ENCODE measurements around the gene MED16. TPM values are rescaled to one million over a fixed set of nuclear protein-coding genes. Genes with fewer than 3 reads are reported as not detected.
"Not testable (repeated sequence)": the region's sequence is repeated elsewhere in the genome, so short reads cannot be mapped to it uniquely, and the experiment has no call there.

Gene MED16
- polyA plus RNA-seq, 2 donors, result 33.0 to 46.2 TPM

DNA sequence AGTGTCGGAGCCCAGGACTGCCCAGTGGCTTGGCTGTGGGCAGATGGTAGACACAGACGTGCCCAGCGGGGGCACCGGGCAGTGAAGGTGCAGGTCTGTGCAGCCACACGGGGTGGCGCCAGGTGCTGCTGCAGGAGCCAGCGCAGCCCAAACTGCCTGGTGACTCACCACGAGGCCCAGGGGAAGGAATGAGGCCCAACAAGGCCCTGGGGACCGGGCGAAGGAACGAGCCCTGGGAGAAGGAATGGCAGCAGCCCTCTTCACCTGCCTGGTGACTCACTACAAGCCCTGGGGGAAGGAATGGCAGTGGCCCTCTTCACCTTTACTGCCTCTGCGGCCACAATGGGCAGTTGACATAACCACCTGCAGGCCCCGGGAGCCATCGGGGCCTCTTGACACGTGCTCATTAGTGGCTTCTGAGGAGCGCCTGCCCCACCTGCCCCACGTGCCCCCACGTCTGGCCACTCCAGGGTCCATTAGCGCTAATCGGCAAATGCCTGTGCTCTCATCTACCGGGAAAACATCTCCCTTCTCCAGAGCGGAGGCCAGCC, 9.3 kb downstream of the MED16 start:
- Histone ChIP-seq H3K27ac (ENCODE audit: low read depth in 2 of 2, low read length in 1 of 2) (no peak overlapping the region), H3K27me3 (ENCODE audit: control insufficient read depth in 1 of 2, insufficient read depth in 2 of 2, low read length in 2 of 2) (no peaks in the 10 kb centered on the region), H3K4me3 (ENCODE audit: low read depth in 1 of 2, low read length in 2 of 2) (no peak overlapping the region), H3K4me1 (ENCODE audit: control insufficient read depth in 2 of 2, insufficient read depth in 2 of 2, low read length in 1 of 2) (peaks cover 0 to 3% of the 10 kb centered on the region in 2 donors), H3K36me3 (ENCODE audit: control insufficient read depth in 2 of 2, insufficient read depth in 2 of 2, low read length in 1 of 2) (peaks cover 5 to 68% of the 10 kb centered on the region in 2 donors), H3K9me3 (ENCODE audit: control insufficient read depth in 2 of 2, insufficient read depth in 1 of 2, low read depth in 1 of 2, low read length in 1 of 2) (no peaks in the 10 kb centered on the region)
- 76 to 80% methylated on average over 18 to 22 of the region's 22 CpGs for WGBS, 2 donors

DNA sequence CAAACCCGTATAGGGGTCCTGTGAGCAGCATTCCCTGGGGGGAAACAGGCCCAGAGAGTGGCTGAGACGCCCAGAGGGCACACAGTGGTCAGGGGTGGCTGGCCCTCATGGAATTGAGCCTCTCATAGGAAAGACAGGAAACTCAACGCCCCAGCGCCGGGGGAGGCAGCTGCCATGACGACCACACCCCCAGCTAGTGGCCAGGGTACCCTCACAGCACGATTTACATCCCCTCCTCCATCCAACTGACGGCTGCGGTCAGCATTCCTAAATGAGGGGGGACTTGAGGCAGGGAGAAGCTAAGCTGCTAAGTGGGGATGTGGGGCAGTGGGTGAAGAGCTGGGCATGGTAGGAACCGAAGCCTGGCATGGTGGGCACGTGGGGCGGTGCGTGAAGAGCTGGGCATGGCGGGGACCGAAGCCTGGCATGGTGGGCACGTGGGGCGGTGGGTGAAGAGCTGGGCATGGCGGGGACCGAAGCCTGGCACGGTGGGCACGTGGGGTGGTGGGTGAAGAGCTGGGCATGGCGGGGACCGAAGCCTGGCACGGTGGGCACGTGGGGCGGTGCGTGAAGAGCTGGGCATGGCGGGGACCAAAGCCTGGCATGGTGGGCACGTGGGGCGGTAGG, 10.0 kb downstream of the MED16 start:
- Histone ChIP-seq H3K27me3 (ENCODE audit: control insufficient read depth in 1 of 2, insufficient read depth in 2 of 2, low read length in 2 of 2) (no peaks in the 10 kb centered on the region), H3K4me1 (ENCODE audit: control insufficient read depth in 2 of 2, insufficient read depth in 2 of 2, low read length in 1 of 2) (peaks cover 0 to 3% of the 10 kb centered on the region in 2 donors), H3K9me3 (ENCODE audit: control insufficient read depth in 2 of 2, insufficient read depth in 1 of 2, low read depth in 1 of 2, low read length in 1 of 2) (no peaks in the 10 kb centered on the region), H3K36me3 (ENCODE audit: control insufficient read depth in 2 of 2, insufficient read depth in 2 of 2, low read length in 1 of 2) (peaks cover 5 to 64% of the 10 kb centered on the region in 2 donors), H3K27ac (ENCODE audit: low read depth in 2 of 2, low read length in 1 of 2) (no peak overlapping the region), H3K4me3 (ENCODE audit: low read depth in 1 of 2, low read length in 2 of 2) (no peak overlapping the region)
- WGBS, 2 donors, result 95 to 97% methylated on average over 16 to 29 of the region's 30 CpGs

DNA sequence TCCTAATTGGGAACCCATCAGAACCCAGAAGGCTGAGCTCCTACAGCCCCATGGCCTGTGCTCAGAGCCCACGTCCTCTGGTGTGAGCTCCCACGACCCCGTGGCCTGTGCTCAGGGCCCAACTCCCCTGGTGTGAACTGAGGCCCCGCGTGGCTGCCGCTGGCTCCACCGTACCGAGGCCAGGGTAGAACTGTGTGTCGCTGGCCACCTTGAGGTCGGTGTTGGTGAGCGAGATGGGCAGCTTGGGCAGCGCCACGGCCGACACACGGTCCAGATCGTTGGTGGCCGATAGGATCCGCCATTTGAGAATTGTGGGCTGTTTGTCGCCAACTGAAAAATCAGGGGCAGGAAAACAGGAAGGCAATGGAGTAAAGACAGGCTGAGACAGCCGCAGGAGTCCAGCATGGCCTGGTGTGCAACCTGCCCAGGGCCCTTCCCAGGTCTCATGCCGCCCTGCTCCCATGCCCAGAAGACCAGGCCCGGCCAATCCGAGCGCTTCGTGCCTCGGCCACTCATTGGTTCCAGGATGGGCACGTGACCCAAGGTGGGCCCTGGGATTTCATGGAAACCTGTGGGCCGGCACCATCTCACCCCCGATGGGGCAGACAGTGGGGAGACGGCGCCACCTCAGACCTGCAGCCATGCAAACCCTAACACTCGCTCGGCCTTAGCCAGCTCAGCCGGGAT, 11.5 kb downstream of the MED16 start:
- peaks cover 0 to 3% of the 10 kb centered on the region in 2 donors for H3K4me1 ChIP-seq (ENCODE audit: control insufficient read depth in 2 of 2, insufficient read depth in 2 of 2, low read length in 1 of 2)
- peaks cover 5 to 68% of the 10 kb centered on the region in 2 donors for H3K36me3 ChIP-seq (ENCODE audit: control insufficient read depth in 2 of 2, insufficient read depth in 2 of 2, low read length in 1 of 2)
- WGBS, 2 donors, result 97 to 98% methylated on average over 34 of the region's 34 CpGs
- no peaks in the 10 kb centered on the region for H3K9me3 ChIP-seq (ENCODE audit: control insufficient read depth in 2 of 2, insufficient read depth in 1 of 2, low read depth in 1 of 2, low read length in 1 of 2)
- H3K27ac ChIP-seq (ENCODE audit: low read depth in 2 of 2, low read length in 1 of 2), result no peak overlapping the region
- H3K4me3 ChIP-seq (ENCODE audit: low read depth in 1 of 2, low read length in 2 of 2), result no peak overlapping the region
- H3K27me3 ChIP-seq (ENCODE audit: control insufficient read depth in 1 of 2, insufficient read depth in 2 of 2, low read length in 2 of 2), result no peaks in the 10 kb centered on the region

DNA sequence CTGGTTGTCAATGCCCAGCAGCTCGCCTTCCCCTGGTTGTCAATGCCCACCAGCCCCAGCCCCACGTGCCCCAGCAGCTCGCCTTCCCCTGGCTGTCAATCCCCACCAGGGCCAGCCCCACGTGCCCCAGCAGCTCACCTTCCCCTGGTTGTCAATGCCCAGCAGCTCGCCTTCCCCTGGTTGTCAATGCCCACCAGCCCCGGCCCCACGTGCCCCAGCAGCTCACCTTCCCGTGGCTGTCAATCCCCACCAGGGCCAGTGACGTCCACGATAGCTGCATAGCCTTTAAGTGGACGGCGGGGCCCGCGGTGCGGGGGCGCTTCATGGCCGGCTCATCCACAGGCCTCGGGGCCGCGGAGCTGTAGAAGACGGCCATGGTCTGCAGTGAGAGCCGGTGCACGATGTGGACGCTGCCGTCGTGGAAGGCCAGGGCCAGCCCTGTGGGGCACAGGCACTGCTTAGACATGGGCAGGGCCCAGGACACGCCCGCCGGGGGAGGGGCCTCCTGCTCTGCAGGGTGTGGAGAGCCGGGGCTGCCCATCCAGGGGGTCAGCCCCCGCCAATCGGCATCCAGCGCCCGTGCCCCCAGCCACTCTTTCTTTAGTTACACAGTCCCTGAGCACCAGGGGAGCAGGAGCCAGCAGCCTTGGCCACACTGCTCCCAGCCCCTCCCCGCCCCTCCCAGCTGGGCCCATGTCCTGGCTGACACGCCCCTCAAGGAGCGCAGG, 13.1 kb downstream of the MED16 start:
- Histone ChIP-seq H3K9me3 (ENCODE audit: control insufficient read depth in 2 of 2, insufficient read depth in 1 of 2, low read depth in 1 of 2, low read length in 1 of 2) (no peaks in the 10 kb centered on the region), H3K36me3 (ENCODE audit: control insufficient read depth in 2 of 2, insufficient read depth in 2 of 2, low read length in 1 of 2) (peaks cover 0 to 60% of the 10 kb centered on the region in 2 donors), H3K27me3 (ENCODE audit: control insufficient read depth in 1 of 2, insufficient read depth in 2 of 2, low read length in 2 of 2) (no peaks in the 10 kb centered on the region), H3K4me3 (ENCODE audit: low read depth in 1 of 2, low read length in 2 of 2) (no peak overlapping the region), H3K27ac (ENCODE audit: low read depth in 2 of 2, low read length in 1 of 2) (no peak overlapping the region), H3K4me1 (ENCODE audit: control insufficient read depth in 2 of 2, insufficient read depth in 2 of 2, low read length in 1 of 2) (peaks cover 0 to 3% of the 10 kb centered on the region in 2 donors)
- 89% methylated on average over 33 to 37 of the region's 37 CpGs for WGBS, 2 donors

DNA sequence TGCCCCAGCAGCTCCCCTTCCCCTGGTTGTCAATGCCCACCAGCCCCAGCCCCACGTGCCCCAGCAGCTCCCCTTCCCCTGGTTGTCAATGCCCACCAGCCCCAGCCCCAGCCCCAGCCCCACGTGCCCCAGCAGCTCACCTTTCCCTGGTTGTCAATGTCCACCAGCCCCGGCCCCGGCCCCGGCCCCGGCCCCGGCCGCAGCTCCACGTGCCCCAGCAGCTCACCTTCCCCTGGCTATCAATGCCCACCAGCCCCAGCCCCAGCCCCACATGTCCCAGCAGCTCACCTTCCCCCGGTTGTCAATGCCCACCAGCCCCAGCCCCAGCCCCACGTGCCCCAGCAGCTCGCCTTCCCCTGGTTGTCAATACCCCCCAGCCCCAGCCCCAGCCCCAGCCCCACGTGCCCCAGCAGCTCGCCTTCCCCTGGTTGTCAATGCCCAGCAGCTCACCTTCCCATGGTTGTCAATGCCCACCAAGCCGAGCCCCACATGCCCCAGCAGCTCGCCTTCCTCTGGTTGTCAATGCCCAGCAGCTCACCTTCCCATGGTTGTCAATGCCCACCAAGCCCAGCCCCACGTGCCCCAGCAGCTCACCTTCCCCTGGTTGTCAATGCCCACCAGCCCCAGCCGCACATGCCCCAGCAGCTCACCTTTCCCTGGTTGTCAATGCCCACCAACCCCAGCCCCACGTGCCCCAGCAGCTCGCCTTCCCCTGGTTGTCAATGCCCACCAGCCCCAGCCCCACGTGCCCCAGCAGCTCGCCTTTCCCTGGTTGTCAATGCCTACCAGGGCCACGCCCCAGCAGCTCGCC, 14.0 kb downstream of the MED16 start:
- not testable (repeated sequence) for H3K9me3 ChIP-seq (ENCODE audit: control insufficient read depth in 2 of 2, insufficient read depth in 1 of 2, low read depth in 1 of 2, low read length in 1 of 2); H3K27me3 ChIP-seq (ENCODE audit: control insufficient read depth in 1 of 2, insufficient read depth in 2 of 2, low read length in 2 of 2); H3K4me3 ChIP-seq (ENCODE audit: low read depth in 1 of 2, low read length in 2 of 2); H3K27ac ChIP-seq (ENCODE audit: low read depth in 2 of 2, low read length in 1 of 2); H3K4me1 ChIP-seq (ENCODE audit: control insufficient read depth in 2 of 2, insufficient read depth in 2 of 2, low read length in 1 of 2)
- 86 to 91% methylated on average over 18 to 24 of the region's 24 CpGs for WGBS, 2 donors
- peaks cover 0 to 54% of the 10 kb centered on the region in 2 donors for H3K36me3 ChIP-seq (ENCODE audit: control insufficient read depth in 2 of 2, insufficient read depth in 2 of 2, low read length in 1 of 2)

DNA sequence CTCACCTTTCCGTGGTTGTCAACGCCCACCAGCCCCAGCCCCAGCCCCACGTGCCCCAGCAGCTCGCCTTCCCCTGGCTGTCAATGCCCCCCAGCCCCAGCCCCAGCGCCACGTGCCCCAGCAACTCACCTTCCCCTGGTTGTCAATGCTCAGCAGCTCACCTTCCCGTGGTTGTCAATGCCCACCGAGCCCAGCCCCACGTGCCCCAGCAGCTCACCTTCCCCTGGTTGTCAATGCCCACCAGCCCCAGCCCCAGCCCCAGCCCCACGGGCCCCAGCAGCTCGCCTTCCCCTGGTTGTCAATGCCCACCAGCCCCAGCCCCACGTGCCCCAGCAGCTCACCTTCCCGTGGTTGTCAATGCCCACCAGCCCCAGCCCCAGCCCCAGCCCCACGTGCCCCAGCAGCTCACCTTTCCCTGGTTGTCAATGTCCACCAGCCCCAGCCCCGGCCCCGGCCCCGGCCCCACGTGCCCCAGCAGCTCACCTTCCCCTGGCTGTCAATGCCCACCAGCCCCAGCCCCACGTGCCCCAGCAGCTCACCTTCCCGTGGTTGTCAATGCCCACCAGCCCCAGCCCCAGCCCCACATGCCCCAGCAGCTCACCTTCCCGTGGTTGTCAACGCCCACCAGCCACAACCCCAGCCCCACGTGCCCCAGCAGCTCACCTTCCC, 14.9 kb downstream of the MED16 start:
- WGBS, 2 donors, result 86 to 88% methylated on average over 20 to 23 of the region's 23 CpGs

DNA sequence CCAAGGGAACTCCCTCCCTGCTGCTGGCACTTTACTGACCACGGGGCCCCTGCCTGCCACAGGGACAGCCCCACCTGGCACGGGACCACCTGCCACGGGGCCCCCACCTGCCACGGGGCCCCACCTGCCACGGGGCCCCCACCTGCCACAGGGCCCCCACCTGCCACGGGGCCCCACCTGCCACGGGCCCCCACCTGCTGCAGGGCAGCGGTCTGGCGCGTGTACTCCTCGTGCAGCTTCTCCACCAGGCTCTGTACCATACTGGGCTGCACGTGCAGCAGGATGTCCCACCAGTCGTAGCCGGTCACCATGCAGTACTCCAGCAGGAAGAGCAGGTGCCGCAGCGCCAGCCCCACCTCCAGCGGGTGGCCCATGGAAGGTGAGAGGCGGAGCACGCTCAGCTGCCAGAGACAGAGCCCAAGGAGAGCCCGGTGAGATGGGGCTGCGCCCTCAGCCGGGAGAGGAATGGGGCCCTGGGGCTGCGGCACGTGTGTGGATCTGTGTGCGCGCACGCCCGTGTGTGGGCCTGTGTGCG, 16.1 kb downstream of the MED16 start:
- peaks cover 0 to 2% of the 10 kb centered on the region in 2 donors for H3K4me1 ChIP-seq (ENCODE audit: control insufficient read depth in 2 of 2, insufficient read depth in 2 of 2, low read length in 1 of 2)
- H3K4me3 ChIP-seq (ENCODE audit: low read depth in 1 of 2, low read length in 2 of 2), result no peak overlapping the region
- H3K27ac ChIP-seq (ENCODE audit: low read depth in 2 of 2, low read length in 1 of 2), result no peak overlapping the region
- H3K27me3 ChIP-seq (ENCODE audit: control insufficient read depth in 1 of 2, insufficient read depth in 2 of 2, low read length in 2 of 2), result no peaks in the 10 kb centered on the region
- 88 to 92% methylated on average over 26 to 29 of the region's 29 CpGs for WGBS, 2 donors
- H3K9me3 ChIP-seq (ENCODE audit: control insufficient read depth in 2 of 2, insufficient read depth in 1 of 2, low read depth in 1 of 2, low read length in 1 of 2), result no peaks in the 10 kb centered on the region
- H3K36me3 ChIP-seq (ENCODE audit: control insufficient read depth in 2 of 2, insufficient read depth in 2 of 2, low read length in 1 of 2), result peaks cover 0 to 40% of the 10 kb centered on the region in 2 donors

More for the DNA sequence above, 14.9 kb downstream of the MED16 start:
- H3K36me3 ChIP-seq (ENCODE audit: control insufficient read depth in 2 of 2, insufficient read depth in 2 of 2, low read length in 1 of 2), result peaks cover 0 to 53% of the 10 kb centered on the region in 2 donors
- not testable (repeated sequence) for H3K9me3 ChIP-seq (ENCODE audit: control insufficient read depth in 2 of 2, insufficient read depth in 1 of 2, low read depth in 1 of 2, low read length in 1 of 2); H3K4me1 ChIP-seq (ENCODE audit: control insufficient read depth in 2 of 2, insufficient read depth in 2 of 2, low read length in 1 of 2); H3K4me3 ChIP-seq (ENCODE audit: low read depth in 1 of 2, low read length in 2 of 2); H3K27ac ChIP-seq (ENCODE audit: low read depth in 2 of 2, low read length in 1 of 2); H3K27me3 ChIP-seq (ENCODE audit: control insufficient read depth in 1 of 2, insufficient read depth in 2 of 2, low read length in 2 of 2)

DNA sequence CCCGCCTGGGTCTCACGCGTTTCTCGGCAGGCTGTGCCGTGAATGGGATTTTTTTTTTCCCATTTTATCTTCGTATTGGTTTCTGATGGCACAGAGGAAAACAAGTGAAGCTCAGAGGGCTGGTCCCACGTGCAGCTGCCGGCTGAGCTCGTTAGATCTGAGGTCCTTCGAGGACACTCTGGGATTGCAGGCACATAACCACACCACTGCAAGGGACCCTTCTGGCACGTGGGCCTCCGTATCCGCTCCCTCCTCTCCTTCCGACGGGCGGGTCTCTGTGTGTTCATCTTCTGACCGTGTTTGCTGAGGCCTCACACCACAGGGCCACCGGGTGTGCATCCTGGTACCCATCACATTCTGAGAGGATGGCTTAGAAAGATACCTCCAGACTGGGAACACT, 16.9 kb downstream of the MED16 start:
- 84 to 86% methylated on average over 18 of the region's 18 CpGs for WGBS, 2 donors
- Histone ChIP-seq H3K4me1 (ENCODE audit: control insufficient read depth in 2 of 2, insufficient read depth in 2 of 2, low read length in 1 of 2) (peaks cover 0 to 2% of the 10 kb centered on the region in 2 donors), H3K27ac (ENCODE audit: low read depth in 2 of 2, low read length in 1 of 2) (no peak overlapping the region), H3K9me3 (ENCODE audit: control insufficient read depth in 2 of 2, insufficient read depth in 1 of 2, low read depth in 1 of 2, low read length in 1 of 2) (no peaks in the 10 kb centered on the region), H3K36me3 (ENCODE audit: control insufficient read depth in 2 of 2, insufficient read depth in 2 of 2, low read length in 1 of 2) (peaks cover 0 to 35% of the 10 kb centered on the region in 2 donors), H3K4me3 (ENCODE audit: low read depth in 1 of 2, low read length in 2 of 2) (no peak overlapping the region), H3K27me3 (ENCODE audit: control insufficient read depth in 1 of 2, insufficient read depth in 2 of 2, low read length in 2 of 2) (no peaks in the 10 kb centered on the region)

All from esophagus (tissue), 2 donors.